Lower lobe of right lung (tissue), 2 donors: ENCODE results near the gene UNC5C. TPM values are rescaled to one million over a fixed set of nuclear protein-coding genes. Genes with fewer than 3 reads are reported as not detected.

Experiments
- ATAC-seq, 2 donors: fragments of 200-7000 bp; cut with Tn5 transposase; one replicate each; pipeline ENCODE4 v1.9.1; 2020 to 2022; ENCODE audit warnings: mild to moderate bottlenecking in 2 of 2, moderate library complexity in 2 of 2
- DNase-seq: peaks from one replicate; pipeline ENCODE4 v3.0.0-alpha.2; 2020
- H3K27ac ChIP-seq: fragments of 200-600 bp; one replicate; pipeline ENCODE4 v1.8.0; 2022
- H3K27me3 ChIP-seq: fragments of 200-600 bp; one replicate; pipeline ENCODE4 v1.8.0; 2022; ENCODE audit warnings: low read depth
- H3K36me3 ChIP-seq: fragments of 200-600 bp; one replicate; pipeline ENCODE4 v1.8.0; 2022; ENCODE audit warnings: mild to moderate bottlenecking
- H3K4me1 ChIP-seq: fragments of 200-600 bp; one replicate; pipeline ENCODE4 v1.8.0; 2022
- H3K4me3 ChIP-seq: fragments of 200-600 bp; one replicate; pipeline ENCODE4 v1.8.0; 2022; ENCODE audit warnings: mild to moderate bottlenecking
- H3K9me3 ChIP-seq: fragments of 200-600 bp; one replicate; pipeline ENCODE4 v1.8.0; 2022
- intact Hi-C: fragments of 100-400 bp; cut with DNase I; formaldehyde crosslinking; loops from one replicate; pipeline ENCODE4 v1.11.0; 2022
- total RNA-seq: library from RNA; stranded (reverse); fragmentation: NEBNext Ultra II Directional; extraction: Animal tissue kit (Norgen Biotek cat#: 25700); gene quantifications from one replicate; pipeline ENCODE4 v1.2.1, GENCODE V29; 2021
- TF ChIP-seq, protein P1 (sequence below): fragments of 200-600 bp; IDR thresholded peaks from one replicate; pipeline ENCODE4 v1.8.0; 2022; ENCODE audit warnings: antibody characterized with exemption, mild to moderate bottlenecking
- donor health status: DM: no; HTN: yes; CAD: no; lungs with severe emphysema.

The UNC5C gene
- total RNA-seq, 1 donor from 2014 or later = 5.1 TPM

DNA sequence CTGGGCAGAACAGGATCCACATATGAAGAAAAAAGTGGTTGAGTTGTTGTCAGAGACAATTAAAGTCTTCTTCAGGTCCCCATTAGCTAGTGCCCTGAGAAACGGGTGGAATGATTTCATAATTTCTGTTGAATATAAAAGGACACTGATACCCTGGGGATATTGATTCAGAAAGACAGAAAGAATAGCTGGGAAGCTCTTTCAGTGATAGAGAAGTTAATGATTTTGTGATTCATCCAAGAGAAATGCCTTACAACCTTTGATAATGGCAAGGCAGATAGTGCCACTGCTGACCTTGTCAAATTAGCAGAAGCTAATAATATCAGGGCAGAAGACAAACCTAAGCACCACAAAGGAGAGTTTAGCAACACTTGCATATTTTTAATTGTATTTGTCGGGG lies 37.9 kb downstream of the UNC5C start:
- Histone ChIP-seq H3K27me3 (no peaks in the 10 kb centered on the region), H3K4me3 (no peak overlapping the region), H3K4me1 (peaks cover 4% of the 10 kb centered on the region), H3K27ac (no peak overlapping the region), H3K36me3 (no peaks in the 10 kb centered on the region), H3K9me3 (no peaks in the 10 kb centered on the region)
- DNase-seq = no peak
- no peak for ATAC-seq
- intact Hi-C loops = no loop called here
- TF ChIP-seq, protein P1, sequence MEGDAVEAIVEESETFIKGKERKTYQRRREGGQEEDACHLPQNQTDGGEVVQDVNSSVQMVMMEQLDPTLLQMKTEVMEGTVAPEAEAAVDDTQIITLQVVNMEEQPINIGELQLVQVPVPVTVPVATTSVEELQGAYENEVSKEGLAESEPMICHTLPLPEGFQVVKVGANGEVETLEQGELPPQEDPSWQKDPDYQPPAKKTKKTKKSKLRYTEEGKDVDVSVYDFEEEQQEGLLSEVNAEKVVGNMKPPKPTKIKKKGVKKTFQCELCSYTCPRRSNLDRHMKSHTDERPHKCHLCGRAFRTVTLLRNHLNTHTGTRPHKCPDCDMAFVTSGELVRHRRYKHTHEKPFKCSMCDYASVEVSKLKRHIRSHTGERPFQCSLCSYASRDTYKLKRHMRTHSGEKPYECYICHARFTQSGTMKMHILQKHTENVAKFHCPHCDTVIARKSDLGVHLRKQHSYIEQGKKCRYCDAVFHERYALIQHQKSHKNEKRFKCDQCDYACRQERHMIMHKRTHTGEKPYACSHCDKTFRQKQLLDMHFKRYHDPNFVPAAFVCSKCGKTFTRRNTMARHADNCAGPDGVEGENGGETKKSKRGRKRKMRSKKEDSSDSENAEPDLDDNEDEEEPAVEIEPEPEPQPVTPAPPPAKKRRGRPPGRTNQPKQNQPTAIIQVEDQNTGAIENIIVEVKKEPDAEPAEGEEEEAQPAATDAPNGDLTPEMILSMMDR = no peak

- TF ChIP-seq, protein P1 = peak; percentile 51
- ATAC-seq (no peak), DNase-seq (no peak)
- intact Hi-C loops = no loop called here
- no peak overlapping the region for H3K4me3 ChIP-seq
- H3K4me1 ChIP-seq = peaks cover 4% of the 10 kb centered on the region
- no peaks in the 10 kb centered on the region for H3K27me3 ChIP-seq
- no peak overlapping the region for H3K27ac ChIP-seq
- no peaks in the 10 kb centered on the region for H3K36me3 ChIP-seq
- no peaks in the 10 kb centered on the region for H3K9me3 ChIP-seq
These were observed 38.6 kb downstream of the UNC5C start for GRCh38 chr4:95510145-95510544.

GRCh38 chr4:95508421-95508820 lies 40.4 kb downstream of the UNC5C start:
- intact Hi-C loops = no loop called here
- Histone ChIP-seq H3K9me3 (no peaks in the 10 kb centered on the region), H3K4me1 (peaks cover 4% of the 10 kb centered on the region), H3K36me3 (no peaks in the 10 kb centered on the region), H3K4me3 (no peak overlapping the region), H3K27me3 (no peaks in the 10 kb centered on the region), H3K27ac (no peak overlapping the region)
- ATAC-seq (no peak), DNase-seq (no peak)
- TF ChIP-seq, protein P1 = no peak

DNA sequence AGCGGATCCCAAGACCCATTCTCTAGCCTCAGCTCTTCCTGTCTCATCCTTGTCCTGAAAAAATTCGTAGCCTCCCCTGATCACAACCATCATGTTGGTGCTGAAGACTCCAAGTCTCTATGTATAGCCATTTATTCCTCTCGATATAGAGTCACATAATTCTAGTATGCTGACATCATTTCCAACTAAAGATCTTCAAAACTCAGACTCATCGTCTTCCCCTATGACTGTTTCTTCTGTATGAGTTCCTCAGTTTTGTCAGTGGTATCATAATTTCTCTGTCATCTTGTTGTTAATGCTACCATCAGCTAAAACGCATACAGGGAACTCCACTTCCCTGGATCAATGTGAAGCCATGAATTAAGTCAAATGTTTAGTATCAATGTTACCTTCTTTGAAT lies 41.2 kb downstream of the UNC5C start:
- H3K27ac ChIP-seq = no peak overlapping the region
- no peaks in the 10 kb centered on the region for H3K9me3 ChIP-seq
- TF ChIP-seq, protein P1 = no peak
- intact Hi-C loops = no loop called here
- DNase-seq = no peak
- H3K27me3 ChIP-seq = no peaks in the 10 kb centered on the region
- H3K4me3 ChIP-seq = no peak overlapping the region
- ATAC-seq = no peak
- no peaks in the 10 kb centered on the region for H3K36me3 ChIP-seq
- H3K4me1 ChIP-seq = peaks cover 4% of the 10 kb centered on the region

DNA sequence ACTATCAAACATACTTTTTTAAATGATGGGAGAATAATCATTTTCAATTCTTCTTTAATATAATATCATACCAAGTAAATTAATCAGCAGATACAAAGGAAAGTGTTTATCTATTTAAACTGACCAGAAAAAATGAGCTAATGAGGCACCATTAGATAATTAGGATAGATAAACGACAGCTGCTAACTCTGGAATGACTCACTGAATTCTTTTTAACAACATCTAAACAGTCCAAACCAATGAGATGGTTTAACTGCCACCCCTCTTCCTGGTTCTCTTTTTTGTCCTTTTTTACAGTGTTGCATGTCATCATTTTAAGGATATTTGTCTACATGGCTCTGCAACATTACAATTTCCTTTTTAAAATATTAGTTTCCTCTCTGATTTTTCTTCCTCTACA lies 41.6 kb downstream of the UNC5C start:
- DNase-seq (no peak), ATAC-seq (peak in 1 of 2 donors; percentile 19)
- intact Hi-C loops = no loop called here
- Histone ChIP-seq H3K27ac (no peak overlapping the region), H3K4me3 (no peak overlapping the region), H3K27me3 (no peaks in the 10 kb centered on the region), H3K9me3 (no peaks in the 10 kb centered on the region), H3K4me1 (peaks cover 4% of the 10 kb centered on the region), H3K36me3 (no peaks in the 10 kb centered on the region)
- TF ChIP-seq, protein P1 = no peak

- Histone ChIP-seq H3K4me1 (peaks cover 4% of the 10 kb centered on the region), H3K9me3 (no peaks in the 10 kb centered on the region), H3K27me3 (no peaks in the 10 kb centered on the region), H3K36me3 (no peaks in the 10 kb centered on the region), H3K27ac (no peak overlapping the region), H3K4me3 (no peak overlapping the region)
- no peak for DNase-seq
- intact Hi-C loops = no loop called here
- TF ChIP-seq, protein P1 = no peak
- ATAC-seq = no peak
These were observed 42.5 kb downstream of the UNC5C start for GRCh38 chr4:95506264-95506663.
